HG03457 (cell line): ENCODE measurements around the gene IKZF3.
"Not testable (repeated sequence)": the region's sequence is repeated elsewhere in the genome, so short reads cannot be mapped to it uniquely, and the experiment has no call there.

ENCODE experiments used
- ATAC-seq: cut with Tn5 transposase; IDR thresholded peaks from one replicate; pipeline ENCODE4 v1.9.1; 2021; ENCODE audit warnings: moderate number of reproducible peaks; ENCODE audit not compliant: unreplicated experiment

Gene IKZF3

DNA sequence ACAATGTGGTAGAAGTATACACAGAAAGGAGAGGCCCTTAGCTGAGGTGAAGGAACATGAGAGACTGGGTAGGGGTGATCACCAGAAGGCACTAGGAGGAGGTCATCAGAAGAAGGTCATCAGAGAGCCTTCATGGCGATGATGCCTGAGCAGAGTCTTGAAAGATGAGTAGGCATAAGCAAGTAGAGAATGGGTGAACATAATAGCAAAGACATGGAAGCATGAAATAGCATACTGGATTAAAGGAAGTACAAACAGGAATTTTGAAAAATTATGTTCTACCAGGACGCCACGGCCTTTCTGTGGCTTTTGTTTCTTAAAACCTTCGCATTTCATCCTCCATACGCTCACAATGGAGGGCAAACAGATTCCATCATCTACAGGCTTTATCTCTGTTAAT is 2.9 kb downstream of the IKZF3 start:
- no peak for ATAC-seq

DNA sequence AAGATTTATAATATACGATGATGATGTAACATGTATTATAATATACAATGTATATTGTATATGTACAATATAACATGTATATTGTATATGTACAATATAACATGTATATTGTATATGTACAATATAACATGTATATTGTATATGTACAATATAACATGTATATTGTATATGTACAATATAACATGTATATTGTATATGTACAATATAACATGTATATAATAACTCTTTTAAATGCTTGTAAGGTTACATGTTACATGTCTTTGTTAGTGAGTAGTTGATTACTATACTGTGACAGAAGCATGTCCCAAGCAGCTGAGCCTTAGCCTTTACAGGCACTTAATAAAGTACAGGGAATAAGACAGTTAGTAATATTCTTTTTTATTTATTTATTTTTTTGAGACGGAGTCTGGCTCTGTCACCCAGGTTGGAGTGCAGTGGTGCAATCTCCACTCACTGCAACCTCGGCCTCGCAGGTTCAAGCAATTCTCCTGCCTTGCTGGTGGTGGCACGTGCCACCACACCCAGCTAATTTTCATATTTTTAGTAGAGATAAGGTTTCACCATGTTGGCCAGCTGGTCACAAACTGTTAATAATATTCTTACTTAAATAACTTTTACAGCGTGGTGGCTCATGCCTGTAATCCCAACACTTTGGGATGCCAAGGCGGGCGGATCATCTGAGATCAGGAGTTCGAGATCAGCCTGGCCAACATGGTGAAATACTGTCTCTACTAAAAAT is 8.0 kb downstream of the IKZF3 start:
- ATAC-seq, result not testable (repeated sequence)

DNA sequence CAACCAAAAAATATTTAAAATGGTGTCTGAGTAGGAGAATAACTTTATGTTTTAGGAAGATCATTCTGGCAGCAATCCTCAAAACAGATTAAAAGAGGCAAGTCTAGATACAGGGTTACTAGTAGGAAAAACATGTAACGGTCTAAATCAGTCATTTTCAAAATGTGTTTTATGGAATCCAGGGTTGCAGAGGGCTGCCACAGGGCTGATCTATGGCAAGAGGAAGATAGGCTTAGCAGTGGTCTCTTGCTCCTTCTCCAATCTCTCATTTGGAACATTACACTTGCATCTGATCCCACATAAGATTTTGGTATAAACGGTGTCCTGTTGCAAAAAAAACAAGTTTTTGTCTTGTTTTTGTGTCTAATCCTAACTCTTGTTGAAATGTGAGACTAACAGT is 9.2 kb downstream of the IKZF3 start:
- no peak for ATAC-seq

DNA sequence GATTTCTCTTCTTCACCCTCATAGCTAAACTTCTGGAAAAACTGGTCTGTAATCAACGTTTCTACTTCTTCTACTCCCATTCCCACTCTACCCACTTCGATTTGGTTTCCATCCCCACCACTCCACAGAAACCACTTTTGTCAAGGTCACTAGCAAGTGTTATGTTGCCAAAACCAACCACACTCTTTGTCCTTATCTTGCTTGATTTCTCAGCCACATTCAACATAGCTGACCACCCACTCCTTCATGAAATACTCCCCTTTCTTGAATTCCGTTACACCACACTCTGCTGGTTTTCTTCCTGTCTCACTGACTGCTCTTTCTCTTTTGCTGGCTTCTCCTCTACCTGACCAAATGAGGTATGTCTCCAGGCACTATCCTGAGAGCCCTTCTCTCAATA is 11.9 kb downstream of the IKZF3 start:
- no peak for ATAC-seq

DNA sequence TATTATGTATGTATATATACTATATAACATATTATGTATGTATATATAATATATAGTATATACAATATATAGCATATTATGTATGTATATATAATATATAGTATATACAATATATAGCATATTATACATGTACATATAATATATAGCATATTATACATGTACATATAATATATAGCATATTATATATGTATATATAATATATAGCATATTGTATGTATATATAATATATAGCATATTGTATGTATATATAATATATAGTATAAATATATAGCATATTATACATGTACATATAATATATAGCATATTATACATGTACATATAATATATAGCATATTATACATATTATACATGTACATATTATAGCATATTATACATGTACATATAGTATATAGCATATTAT is 13.9 kb downstream of the IKZF3 start:
- not testable (repeated sequence) for ATAC-seq

DNA sequence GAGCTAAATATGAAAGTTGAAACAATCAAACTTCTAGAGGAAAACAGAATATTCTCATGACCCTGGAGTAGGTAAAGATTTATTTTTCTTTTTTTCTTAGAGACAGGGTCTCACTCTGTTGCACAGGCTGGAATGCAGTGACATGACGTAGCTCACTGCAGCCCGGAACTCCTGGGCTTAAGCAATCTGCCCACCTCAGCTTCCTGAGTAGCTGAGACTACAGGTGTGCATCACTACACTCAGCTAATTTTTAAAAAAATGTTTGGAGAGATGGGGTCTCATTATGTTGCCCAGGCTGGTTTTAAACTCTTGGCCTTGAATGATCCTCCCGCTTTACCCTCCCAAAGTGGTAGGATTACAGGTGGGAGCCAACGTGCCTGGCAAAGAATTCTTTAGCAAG is 15.5 kb downstream of the IKZF3 start:
- no peak for ATAC-seq

DNA sequence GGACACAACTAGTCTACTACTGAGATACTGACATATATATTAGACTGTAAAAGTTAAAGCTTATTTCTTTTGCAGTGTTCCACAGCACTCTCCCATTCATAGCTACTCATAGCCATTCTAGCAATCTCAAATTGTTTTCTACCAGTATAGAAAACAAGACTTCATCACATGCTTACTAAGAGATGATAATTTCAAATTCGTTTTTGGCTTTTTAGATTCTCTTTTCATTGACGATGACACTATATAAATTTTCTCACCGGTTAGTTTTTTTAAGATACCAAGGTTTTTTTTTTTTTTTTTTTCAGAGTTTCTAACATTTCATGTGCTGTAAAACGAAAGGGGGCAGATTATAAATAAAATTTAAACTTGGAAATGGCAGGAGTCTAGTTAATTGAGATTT is 17.9 kb downstream of the IKZF3 start:
- no peak for ATAC-seq

DNA sequence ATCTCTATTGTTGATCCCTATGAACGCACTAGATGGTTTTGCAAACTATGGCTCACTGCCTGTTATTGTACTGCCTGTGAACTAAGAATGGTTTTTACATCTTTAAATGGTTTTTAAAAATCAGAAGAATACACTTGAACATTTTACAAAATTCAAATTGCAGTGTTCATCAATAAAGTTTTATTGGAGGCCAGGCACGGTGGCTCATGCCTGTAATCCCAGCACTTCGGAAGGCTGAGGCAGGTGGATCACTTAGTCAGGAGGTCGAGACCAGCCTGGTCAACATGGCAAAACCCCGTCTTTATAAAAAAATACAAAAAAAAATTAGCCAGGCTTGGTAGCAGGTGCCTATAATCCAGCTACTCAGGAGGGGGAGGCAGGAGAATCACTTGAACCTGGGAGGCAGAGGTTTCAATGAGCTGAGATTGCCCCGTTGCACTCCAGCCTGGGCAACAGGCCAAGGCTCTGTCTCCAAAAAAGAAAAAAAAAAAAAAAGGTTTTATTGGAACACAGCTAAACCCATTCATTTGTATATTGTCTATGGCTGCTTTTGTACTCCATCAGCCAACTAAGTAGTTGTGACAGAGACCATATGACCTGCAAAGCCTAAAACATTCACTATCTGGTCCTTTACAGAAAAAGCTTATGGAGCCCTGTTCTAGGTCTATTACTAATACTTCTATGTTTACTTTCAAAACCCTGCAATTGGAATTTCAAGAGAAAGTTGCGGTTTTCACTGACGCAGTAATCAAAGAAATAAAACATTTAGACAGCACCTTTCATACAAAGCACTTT is 18.9 kb downstream of the IKZF3 start:
- no peak for ATAC-seq

DNA sequence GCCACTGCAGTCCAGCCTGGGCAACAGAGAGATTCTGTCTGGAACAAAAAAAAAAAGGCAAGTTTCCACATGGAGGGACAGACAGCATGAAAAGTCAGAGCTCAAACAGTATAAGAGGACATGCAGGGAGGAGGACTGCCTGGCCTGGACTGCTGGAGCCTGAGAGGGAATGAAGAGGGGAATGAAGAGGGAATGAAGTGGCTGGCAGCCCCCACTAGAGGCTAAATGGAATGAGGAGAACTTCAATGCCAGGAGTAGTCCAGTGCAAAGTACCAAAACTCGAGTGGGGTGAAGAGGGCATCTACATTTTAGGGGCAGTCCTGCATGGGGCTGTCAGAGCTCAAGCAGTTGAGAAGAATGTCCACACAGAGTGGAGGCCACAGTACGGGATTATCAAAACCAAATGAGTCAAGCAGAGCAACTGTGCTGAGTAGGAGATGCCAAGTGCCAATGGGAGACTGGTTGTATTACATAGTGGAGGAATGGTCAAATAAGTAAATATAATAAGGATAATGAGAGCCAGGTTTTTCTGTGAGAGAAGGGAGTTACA is 22.9 kb downstream of the IKZF3 start:
- no peak for ATAC-seq

DNA sequence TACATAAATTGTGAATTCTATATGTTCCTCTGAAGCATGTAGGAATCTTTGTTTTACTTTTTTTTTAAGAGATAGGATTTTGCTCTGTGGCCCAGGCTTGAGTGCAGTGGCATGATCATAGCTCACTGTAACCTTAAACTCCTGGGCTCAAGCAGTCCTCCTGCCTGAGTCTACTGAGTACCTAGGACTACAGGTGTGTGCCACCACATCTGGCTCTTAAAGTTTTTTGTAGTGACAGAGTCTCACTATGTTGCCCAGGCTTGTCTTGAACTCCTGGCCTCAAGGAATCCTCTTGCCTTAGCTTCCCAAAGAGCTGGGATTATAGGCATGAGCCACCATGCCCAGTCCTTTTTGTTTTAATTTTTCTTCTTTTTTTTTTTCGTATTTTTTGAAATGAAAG is 25.3 kb downstream of the IKZF3 start:
- ATAC-seq, result no peak

DNA sequence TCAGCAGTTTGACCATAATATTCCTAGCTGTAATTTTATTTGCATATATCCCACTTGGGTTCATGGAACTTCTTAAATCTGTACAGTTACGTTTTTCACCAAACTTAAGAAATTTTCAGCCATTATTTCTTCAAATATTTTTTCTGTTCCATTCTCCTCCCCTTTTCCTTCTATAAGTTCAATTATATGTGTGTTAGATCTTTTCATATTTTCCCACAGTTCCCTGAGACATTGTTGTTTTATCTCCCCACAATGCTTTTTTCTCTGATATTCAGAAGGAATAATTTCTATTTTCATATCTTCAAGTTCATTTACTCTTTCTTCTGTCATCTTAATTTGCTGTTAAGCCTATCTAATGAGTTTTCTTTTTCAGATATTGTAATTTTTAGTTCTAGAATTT is 26.1 kb downstream of the IKZF3 start:
- no peak for ATAC-seq

DNA sequence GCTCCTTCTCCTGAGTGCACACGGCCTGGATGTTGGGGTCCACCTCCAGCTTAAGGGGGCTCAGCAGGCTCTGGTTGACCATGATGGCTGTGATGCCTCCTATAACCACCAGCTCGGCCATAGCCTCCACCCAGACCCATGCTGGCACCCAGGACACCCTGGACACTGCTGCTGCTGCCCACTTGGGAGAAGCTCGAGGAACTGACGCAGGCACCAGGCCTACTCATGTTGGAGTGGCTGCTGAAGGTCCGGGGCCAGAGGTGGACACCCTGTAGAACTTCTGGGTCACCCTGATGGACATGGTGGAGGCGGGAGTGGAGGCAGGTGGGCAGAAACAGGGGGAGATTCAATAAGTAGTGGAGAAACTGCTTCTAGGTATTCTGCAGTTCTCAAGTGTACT is 28.0 kb downstream of the IKZF3 start:
- ATAC-seq, result no peak

DNA sequence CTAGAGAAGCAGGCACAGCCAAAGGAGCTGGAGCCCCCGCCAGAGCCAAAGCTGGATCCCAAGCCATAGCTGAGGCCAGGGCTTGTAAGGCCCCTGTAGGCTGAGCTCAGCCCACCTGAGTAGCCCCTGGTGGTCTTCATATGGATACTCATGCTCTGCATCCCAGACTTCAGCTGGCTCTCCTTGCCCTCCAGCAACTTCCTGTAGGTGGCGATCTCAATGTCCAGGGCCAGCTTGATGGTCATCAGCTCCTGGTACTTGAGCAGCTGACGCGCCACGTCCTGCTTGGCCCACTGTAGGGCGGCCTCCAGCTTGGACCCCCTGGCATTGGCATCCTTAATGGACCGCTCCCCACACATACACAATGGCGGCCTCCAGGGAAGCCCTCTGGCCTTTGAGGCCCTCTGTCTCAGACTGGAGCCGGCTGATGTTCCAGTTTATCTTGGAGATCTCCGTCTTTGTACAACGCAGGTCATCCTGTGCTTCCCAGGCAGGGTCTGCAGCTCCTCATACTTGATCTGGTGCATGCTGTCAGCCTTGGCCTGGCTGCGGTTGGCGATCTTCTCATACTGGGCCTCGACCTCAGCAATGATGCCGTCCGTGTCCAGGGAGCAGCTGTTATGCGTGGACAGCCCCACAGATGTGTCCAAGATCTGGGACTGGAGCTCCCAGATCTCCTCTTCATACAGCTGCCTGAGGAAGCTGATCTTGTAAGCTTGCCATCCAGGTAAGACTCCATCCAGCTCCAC is 28.9 kb downstream of the IKZF3 start:
- ATAC-seq, result no peak

DNA sequence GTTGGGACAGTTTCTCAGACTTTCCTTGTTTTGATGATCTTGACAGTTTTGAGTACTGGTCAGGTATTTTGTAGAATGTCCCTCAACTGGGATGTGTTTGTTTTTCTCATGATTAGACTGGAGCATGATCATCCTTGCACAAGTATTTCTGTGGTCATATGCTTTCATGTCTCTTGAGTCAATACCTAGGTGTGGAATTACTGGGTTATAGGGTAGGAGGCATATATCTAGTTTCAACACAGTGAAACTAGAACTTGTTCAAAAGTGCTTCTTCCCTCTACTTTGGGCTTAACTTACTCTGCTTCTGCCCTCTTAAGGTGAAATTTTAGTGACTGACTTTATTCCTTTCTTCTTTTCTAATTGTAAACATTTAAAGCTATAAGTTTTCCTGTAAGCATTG is 30.1 kb downstream of the IKZF3 start:
- no peak for ATAC-seq

DNA sequence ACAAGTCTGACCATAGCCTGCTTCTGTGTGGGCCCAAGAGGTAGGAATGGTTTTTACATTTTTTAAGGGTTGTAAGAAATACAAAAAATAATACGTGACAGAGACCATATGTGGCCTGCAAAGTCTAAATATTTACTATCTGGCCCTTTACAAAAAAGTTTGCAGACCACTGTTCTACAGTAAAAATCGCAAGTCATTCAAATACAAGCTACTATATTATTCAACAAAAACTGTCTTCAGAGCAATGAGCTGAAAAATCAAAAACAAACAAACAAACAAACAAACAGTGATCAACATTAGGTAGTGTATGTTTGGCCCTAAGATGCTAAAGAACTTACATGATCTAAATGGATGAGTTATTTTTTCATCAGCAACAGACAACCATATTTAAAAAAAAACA is 32.5 kb downstream of the IKZF3 start:
- ATAC-seq, result no peak

DNA sequence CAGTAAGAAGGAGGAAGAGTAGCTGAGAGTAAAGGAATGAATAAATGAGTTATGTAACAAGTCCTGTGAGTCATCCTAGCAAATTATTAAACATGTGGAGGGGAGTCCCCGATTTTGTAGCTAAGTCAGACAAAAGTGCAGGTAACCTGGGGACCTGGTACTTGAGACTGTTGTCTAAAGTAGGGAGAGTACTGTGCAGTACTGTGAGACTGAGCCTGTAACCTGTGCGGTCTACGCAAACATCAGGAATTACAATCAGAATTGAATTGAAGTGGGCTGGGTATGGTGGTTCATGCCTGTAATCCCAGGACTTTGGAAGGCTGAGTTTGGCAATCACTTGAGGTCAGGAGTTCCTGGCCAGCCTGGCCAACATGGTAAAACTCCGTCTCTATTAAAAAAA is 35.7 kb downstream of the IKZF3 start:
- no peak for ATAC-seq

DNA sequence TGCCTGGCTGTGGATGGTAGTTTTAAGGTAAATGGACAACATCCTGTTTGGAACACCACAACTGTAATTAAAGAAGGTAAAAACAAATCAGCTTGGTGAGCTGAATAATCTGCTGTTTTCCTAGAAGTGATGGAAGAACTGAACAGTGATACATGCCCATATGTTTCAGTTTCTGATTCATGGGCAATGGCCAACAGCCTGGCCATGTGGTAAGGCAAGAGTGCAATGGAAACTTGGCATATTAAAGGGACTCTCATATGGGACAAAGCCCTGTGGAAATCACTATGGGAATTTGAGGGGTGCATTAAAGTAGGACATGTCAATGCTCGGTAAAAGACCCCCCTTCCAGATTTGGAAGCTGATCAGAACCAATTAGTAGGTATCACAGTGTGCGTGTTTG is 37.8 kb downstream of the IKZF3 start:
- no peak for ATAC-seq

DNA sequence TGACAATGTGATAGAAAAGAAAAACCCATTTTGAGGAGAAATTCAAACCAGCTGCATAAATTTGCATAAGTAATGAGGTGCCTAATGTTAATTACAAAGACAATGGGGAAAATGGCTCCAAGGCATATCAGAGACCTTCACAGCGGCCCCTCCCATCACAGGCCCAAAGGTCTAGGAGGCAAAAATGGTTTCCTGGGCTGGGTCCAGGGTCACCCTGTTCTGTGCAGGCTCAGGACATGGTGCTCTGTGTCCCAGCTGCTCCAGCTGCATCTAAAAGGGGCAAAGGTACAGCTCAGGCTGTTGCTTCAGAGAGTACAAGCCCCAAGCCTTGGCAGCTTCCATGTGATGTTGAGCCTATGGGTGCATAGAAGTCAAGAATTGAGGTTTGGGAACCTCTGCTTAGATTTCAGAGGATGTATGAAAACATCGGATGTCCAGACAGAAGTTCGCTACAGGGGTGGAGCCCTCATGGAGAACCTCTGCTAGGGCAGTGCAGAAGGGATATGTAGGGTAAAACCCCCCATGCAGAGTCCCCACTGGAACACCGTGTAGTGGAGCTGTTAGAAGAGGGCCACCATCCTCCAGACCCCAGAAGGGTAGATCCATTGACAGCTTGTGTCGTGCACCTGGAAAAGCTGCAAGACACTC is 40.6 kb downstream of the IKZF3 start:
- no peak for ATAC-seq

DNA sequence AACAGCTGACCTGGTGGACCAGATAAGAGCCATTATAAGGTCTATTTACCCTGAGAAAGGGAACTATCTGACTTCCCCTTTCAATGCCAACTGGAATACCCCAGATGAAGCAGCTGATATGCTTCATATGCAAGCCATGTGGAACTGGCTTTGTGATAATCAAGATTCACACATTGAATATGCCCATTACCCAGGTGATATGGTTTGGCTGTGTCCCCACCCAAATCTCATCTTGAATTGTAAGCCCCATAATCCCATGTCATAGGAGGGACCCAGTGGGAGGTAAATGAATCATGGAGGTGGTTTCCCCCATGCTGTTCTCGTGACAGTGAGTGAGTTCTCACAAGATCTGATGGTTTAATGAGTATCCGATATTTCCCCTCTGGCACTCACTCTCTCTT is 42.1 kb downstream of the IKZF3 start:
- no peak for ATAC-seq

DNA sequence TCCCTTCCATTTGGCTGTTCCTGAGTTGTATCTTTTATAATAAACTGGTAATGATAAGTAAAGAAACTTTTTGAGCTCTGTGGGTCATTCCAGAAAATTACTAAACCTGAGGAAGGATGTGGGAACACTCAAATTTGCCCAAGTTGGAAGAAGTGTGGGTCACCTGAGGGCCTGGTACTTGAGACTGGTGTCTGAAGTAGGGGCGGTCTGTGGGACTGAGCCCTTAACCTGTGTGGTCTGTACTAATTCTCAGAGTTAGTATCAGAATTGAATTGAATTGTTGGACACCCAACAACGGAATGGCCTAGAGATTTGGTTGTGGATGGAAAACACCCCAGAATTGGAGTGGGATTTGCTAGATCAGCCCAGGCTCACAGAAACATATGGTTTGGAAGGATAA is 43.1 kb downstream of the IKZF3 start:
- ATAC-seq, result no peak

DNA sequence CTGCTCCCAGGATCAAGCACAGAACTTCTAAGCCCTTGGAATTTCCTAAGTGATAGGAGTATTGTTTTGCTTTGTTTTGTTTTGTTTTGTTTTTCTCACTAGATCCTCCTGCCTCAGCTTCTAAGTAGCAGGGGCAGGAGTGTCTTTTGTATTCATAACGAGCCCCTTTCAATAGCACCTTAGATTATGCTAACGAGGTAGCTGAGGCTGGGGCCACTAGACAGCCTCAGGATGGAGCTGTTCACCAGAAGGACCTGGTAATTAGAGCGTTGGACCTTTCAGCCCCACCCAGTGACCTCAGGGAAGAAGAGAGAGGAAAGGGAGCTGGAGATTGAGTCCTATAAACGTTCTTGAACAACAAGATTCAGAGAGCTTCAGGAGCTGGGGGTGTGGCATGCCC is 43.6 kb downstream of the IKZF3 start:
- ATAC-seq, result no peak
